SK-N-SH (cell line): Measurements from ENCODE around the gene CD109. TPM values are rescaled to one million over a fixed set of nuclear protein-coding genes. Genes with fewer than 3 reads are reported as not detected.
A peak's percentile ranks its signal among the peaks of the same experiment; 100 is the strongest.

ENCODE experiments used
- CTCF ChIA-PET: fragments of 300-600, 350-600 bp; formaldehyde crosslinking; extraction: SDS; loops from one replicate; lab custom pipeline; 2021; lab: Yijun Ruan, JAX
- POLR2A ChIA-PET: fragments of 350-600 bp; sonication (Branson Sonifier 250); formaldehyde crosslinking; extraction: SDS; loops from one replicate; lab custom pipeline; 2020; ENCODE audit warnings: antibody characterized with exemption, inconsistent platforms; lab: Yijun Ruan, JAX
- DNase-seq: peaks from one replicate; pipeline ENCODE4 v3.0.0; 2012
- H2AFZ ChIP-seq: fragments of 200-600 bp; sonication (generic); 2 replicates; pipeline ENCODE4 v1.8.1; 2016; ENCODE audit warnings: antibody characterized with exemption, mild to moderate bottlenecking, low read depth
- H3F3A ChIP-seq: fragments of 200-600 bp; sonication (generic); replicated peaks from 2 replicates; pipeline ENCODE3; 2016; ENCODE audit warnings: antibody characterized with exemption, mild to moderate bottlenecking; ENCODE audit not compliant: insufficient read depth
- H3K27ac ChIP-seq, 2 experiments: fragments of 200-500 bp in 1 of 2; fragments of 200-600 bp in 1 of 2; sonication (Bioruptor generic) in 1 of 2; sonication (generic), shearing (Covaris generic) in 1 of 2; 2 replicates each; pipeline versions ENCODE4 v1.5.1 to v1.6.1; 2014 to 2016; ENCODE audit warnings: low read depth in 2 of 2, inconsistent platforms in 1 of 2, low read length in 1 of 2, mild to moderate bottlenecking in 1 of 2, mixed read lengths in 1 of 2
- H3K27me3 ChIP-seq: fragments of 200-600 bp; sonication (generic), shearing (Covaris generic); 2 replicates; pipeline ENCODE4 v1.6.1; 2016; ENCODE audit warnings: mixed run types; ENCODE audit not compliant: insufficient read depth
- H3K36me3 ChIP-seq, 2 experiments: fragments of 200-500 bp in 1 of 2; fragments of 200-600 bp in 1 of 2; sonication (Bioruptor generic) in 1 of 2; sonication (generic) in 1 of 2; replicated peaks in 1 of 2; 2 replicates each; pipeline versions ENCODE3 to v1.5.1; 2014 to 2016; ENCODE audit warnings: low read length in 1 of 2, mild to moderate bottlenecking in 1 of 2; ENCODE audit not compliant: insufficient read depth in 2 of 2, control insufficient read depth in 1 of 2
- H3K4me1 ChIP-seq, 2 experiments: fragments of 200-500 bp in 1 of 2; fragments of 200-600 bp in 1 of 2; sonication (Bioruptor generic) in 1 of 2; sonication (generic), shearing (Covaris generic) in 1 of 2; 2 replicates each; pipeline versions ENCODE4 v1.5.1 to v1.6.1; 2014 to 2016; ENCODE audit warnings: low read depth in 1 of 2, low read length in 1 of 2, mixed run types in 1 of 2; ENCODE audit not compliant: insufficient read depth in 2 of 2, control insufficient read depth in 1 of 2
- H3K4me2 ChIP-seq: fragments of 200-600 bp; sonication (generic), shearing (Covaris generic); 2 replicates; pipeline ENCODE4 v1.6.1; 2017; ENCODE audit warnings: mixed run types
- H3K4me3 ChIP-seq, 2 experiments: fragments of 200-500 bp in 1 of 2; fragments of 200-600 bp in 1 of 2; sonication (Bioruptor generic) in 1 of 2; sonication (generic), shearing (Covaris generic) in 1 of 2; 2 replicates each; pipeline versions ENCODE4 v1.5.1 to v1.8.1; 2014 to 2016; ENCODE audit warnings: low read depth in 2 of 2, inconsistent platforms in 1 of 2, low read length in 1 of 2, mild to moderate bottlenecking in 1 of 2, mixed read lengths in 1 of 2, moderate library complexity in 1 of 2
- H3K79me2 ChIP-seq: fragments of 200-600 bp; sonication (generic); 2 replicates; pipeline ENCODE4 v1.8.1; 2017; ENCODE audit warnings: mild to moderate bottlenecking; ENCODE audit not compliant: insufficient read depth
- H3K9ac ChIP-seq: fragments of 200-600 bp; sonication (generic); 2 replicates; pipeline ENCODE4 v1.6.1; 2017; ENCODE audit warnings: mixed run types
- H3K9me2 ChIP-seq: fragments of 200-600 bp; sonication (generic); 2 replicates; pipeline ENCODE4 v1.6.1; 2017; ENCODE audit warnings: mixed run types
- H3K9me3 ChIP-seq: fragments of 200-600 bp; sonication (generic); 2 replicates; pipeline ENCODE4 v1.6.1; 2017; ENCODE audit warnings: mixed run types, mild to moderate bottlenecking, moderate library complexity
- H4K20me1 ChIP-seq: fragments of 200-600 bp; sonication (generic); 2 replicates; pipeline ENCODE4 v1.6.1; 2017; ENCODE audit warnings: mild to moderate bottlenecking, mixed run types; ENCODE audit not compliant: insufficient read depth
- EZH2phosphoT487 ChIP-seq: fragments of 200-600 bp; sonication (generic); IDR thresholded peaks from 2 replicates; pipeline ENCODE4 v1.6.1; 2017; ENCODE audit warnings: low read depth, mixed run types, mild to moderate bottlenecking, antibody characterized with exemption, moderate library complexity, borderline replicate concordance
- GABPA ChIP-seq: IDR thresholded peaks from 2 replicates; pipeline ENCODE4 v1.4.0; 2012; ENCODE audit warnings: low read depth, mild to moderate bottlenecking
- JUND ChIP-seq: IDR thresholded peaks from 2 replicates; pipeline ENCODE4 v1.4.0; 2012
- NFIC ChIP-seq: IDR thresholded peaks from 2 replicates; pipeline ENCODE4 v1.4.0; 2012; ENCODE audit warnings: borderline replicate concordance
- NRF1 ChIP-seq: IDR thresholded peaks from 2 replicates; pipeline ENCODE4 v1.6.1; 2012; ENCODE audit warnings: low read depth, mild to moderate bottlenecking, low read length
- POLR2AphosphoS5 ChIP-seq: IDR thresholded peaks from 2 replicates; pipeline ENCODE4 v1.6.1; 2012; ENCODE audit warnings: low read depth, low read length
- RAD21 ChIP-seq: IDR thresholded peaks from 2 replicates; pipeline ENCODE4 v1.6.1; 2012; ENCODE audit warnings: mild to moderate bottlenecking, low read length
- RCOR1 ChIP-seq: fragments of 150-350 bp; IDR thresholded peaks from 2 replicates; pipeline ENCODE4 v1.6.1; 2017; ENCODE audit warnings: antibody characterized with exemption, low read length
- RFX5 ChIP-seq: IDR thresholded peaks from 2 replicates; pipeline ENCODE4 v1.6.1; 2012; ENCODE audit warnings: mild to moderate bottlenecking, improper control_type of control experiment, low read length
- RXRA ChIP-seq: IDR thresholded peaks from 2 replicates; pipeline ENCODE4 v1.4.0; 2012; ENCODE audit warnings: low read depth, mild to moderate bottlenecking, borderline replicate concordance
- TEAD4 ChIP-seq: IDR thresholded peaks from 2 replicates; pipeline ENCODE4 v1.4.0; 2012; ENCODE audit warnings: mild to moderate bottlenecking, borderline replicate concordance; ENCODE audit not compliant: insufficient read depth
- YY1 ChIP-seq: IDR thresholded peaks from 2 replicates; pipeline ENCODE4 v1.4.0; 2012; ENCODE audit warnings: low read depth, mild to moderate bottlenecking
- WGBS: methylation state at CpG from one replicate; pipeline ENCODE4 v1.1.6; 2017; ENCODE audit warnings: low lambda C conversion rate; 5-methylcytosine and 5-hydroxymethylcytosine counted together
- polyA plus RNA-seq, 3 experiments: library from polyadenylated mRNA; depleted of rRNA; stranded (reverse); fragments of >200 nt; gene quantifications; 2 replicates each; pipeline ENCODE4 v1.2.3, GENCODE V29; 2012
- TF ChIP-seq, protein P1 (sequence below): IDR thresholded peaks from 2 replicates; pipeline ENCODE4 v1.4.0; 2012; ENCODE audit warnings: low read depth
- TF ChIP-seq, protein P2 (sequence below): fragments of 150-350 bp; IDR thresholded peaks from 2 replicates; pipeline ENCODE4 v1.6.1; 2016; ENCODE audit warnings: mild to moderate bottlenecking, low read depth, low read length

Gene CD109
- polyA plus RNA-seq, 1 of the 3 experiments (the other 2 are of a cell fraction): 19.7 TPM

DNA sequence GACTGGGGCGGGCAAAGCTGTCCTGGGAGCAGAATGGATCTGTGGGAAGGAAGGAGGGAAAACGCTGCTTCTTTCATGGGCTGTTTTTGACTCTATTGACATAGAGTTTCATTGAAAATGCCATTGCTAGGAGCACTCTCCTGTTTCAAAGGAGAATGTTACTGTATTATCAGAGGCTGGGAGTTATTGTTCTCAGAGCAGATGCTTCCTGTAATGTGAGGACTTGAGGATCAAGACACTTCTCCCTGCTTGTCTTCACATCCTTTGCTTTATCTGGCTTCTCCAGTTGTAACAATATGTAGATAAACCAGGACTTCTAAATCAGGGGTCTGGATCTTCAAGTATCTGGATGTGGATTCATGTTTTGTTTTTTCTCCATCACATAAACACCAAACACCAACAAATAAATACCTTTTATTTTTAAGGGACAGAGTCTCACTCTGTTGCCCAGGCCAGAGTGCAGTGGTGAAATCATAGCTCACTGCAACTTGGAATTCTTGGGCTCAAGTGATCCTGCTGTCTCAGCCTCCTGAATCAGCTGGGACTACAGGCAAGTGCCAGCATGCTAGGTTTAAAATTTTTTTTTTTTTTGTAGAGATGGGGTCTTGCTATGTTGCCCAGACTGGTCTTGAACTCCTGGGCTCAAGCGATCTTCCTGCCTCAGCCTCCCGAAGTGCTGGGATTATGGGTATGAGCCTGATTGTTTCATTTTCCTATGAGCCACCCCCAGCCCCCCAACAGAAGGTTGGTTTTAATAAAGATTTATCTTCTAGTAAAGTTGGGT lies 3.9 kb downstream of the CD109 start:
- Histone ChIP-seq H3K27me3 (no peaks in the 10 kb centered on the region), H3K4me3 (no peak overlapping the region), H2AFZ (peak overlapping the region; percentile 41; the same call in 1 of the 2 replicates), H4K20me1 (no peaks in the 10 kb centered on the region), H3K4me2 (peak overlapping the region; percentile 47; the same call in 1 of the 2 replicates), H3K36me3 (peaks cover 0 to 3% of the 10 kb centered on the region in 2 experiments), H3K4me1 (peaks cover 0 to 25% of the 10 kb centered on the region in 2 experiments; a peak in 3 of 4 replicates), H3K79me2 (peaks cover 49% of the 10 kb centered on the region), H3K27ac (peak overlapping the region; percentile 24 to 45; a peak in 3 of 4 replicates), H3F3A (peaks cover 44% of the 10 kb centered on the region), H3K9me3 (no peaks in the 10 kb centered on the region), H3K9me2 (no peaks in the 10 kb centered on the region), H3K9ac (no peak overlapping the region)
- WGBS: 42% methylated on average over 4 of the region's 4 CpGs
- DNase-seq: no peak
- no peak for TF ChIP-seq RCOR1
- no peak for TF ChIP-seq GABPA
- ChIA-PET CTCF (interaction anchor here (0.7 to 1.1 kb wide), 2 partner anchors 24 to 40 kb away, joined by 3 read pairs; no protein-coding TSS in a partner anchor), POLR2A (no interaction called here)

DNA sequence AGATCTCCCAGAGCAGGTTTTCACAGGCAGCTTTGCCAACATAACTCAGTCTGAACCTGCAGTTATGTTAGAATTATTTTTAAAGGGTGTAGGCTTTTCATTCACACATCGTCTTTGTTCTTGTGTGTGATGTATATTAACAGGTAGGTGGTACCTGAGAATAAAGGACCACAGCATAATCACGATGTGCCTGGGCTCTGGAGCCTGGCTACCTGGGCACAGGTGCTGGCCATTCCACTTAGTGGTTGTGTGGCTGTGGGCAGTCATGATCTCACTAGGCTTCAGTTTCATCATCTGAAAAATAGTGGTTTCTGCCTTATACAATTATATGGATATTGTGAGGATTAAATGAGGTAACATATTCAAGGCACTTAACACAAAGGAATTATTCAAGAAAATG lies 6.4 kb downstream of the CD109 start:
- 23% methylated on average over 2 of the region's 2 CpGs for WGBS
- peaks cover 0 to 18% of the 10 kb centered on the region in 2 experiments for H3K36me3 ChIP-seq
- H4K20me1 ChIP-seq: no peaks in the 10 kb centered on the region
- ChIA-PET POLR2A (no interaction called here), CTCF (interaction anchor here (1.3 to 1.6 kb wide), 2 partner anchors 27 to 50 kb away, joined by 3 to 5 read pairs; no protein-coding TSS in a partner anchor)
- peak overlapping the region; percentile 78 to 95; a peak in 2 of 4 replicates for H3K27ac ChIP-seq
- peaks cover 45% of the 10 kb centered on the region for H3K79me2 ChIP-seq
- no peak overlapping the region for H3K4me2 ChIP-seq
- H3K4me1 ChIP-seq: peaks cover 0 to 22% of the 10 kb centered on the region in 2 experiments; a peak in 2 of 4 replicates
- no peaks in the 10 kb centered on the region for H3K27me3 ChIP-seq
- H3K9me3 ChIP-seq: no peaks in the 10 kb centered on the region
- H2AFZ ChIP-seq: no peak overlapping the region
- H3K9me2 ChIP-seq: no peaks in the 10 kb centered on the region
- H3K9ac ChIP-seq: no peak overlapping the region
- TF ChIP-seq RAD21 (no peak), JUND (no peak), RXRA (no peak), NFIC (no peak), EZH2phosphoT487 (no peak), RFX5 (no peak), YY1 (no peak), GABPA (no peak), NRF1 (no peak), POLR2AphosphoS5 (no peak), TEAD4 (no peak)
- TF ChIP-seq, protein P1, sequence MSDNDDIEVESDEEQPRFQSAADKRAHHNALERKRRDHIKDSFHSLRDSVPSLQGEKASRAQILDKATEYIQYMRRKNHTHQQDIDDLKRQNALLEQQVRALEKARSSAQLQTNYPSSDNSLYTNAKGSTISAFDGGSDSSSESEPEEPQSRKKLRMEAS: no peak
- TF ChIP-seq, protein P2, sequence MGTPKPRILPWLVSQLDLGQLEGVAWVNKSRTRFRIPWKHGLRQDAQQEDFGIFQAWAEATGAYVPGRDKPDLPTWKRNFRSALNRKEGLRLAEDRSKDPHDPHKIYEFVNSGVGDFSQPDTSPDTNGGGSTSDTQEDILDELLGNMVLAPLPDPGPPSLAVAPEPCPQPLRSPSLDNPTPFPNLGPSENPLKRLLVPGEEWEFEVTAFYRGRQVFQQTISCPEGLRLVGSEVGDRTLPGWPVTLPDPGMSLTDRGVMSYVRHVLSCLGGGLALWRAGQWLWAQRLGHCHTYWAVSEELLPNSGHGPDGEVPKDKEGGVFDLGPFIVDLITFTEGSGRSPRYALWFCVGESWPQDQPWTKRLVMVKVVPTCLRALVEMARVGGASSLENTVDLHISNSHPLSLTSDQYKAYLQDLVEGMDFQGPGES: no peak
- DNase-seq: no peak
- H3K4me3 ChIP-seq: no peak overlapping the region
- peaks cover 28% of the 10 kb centered on the region for H3F3A ChIP-seq
